Medulla oblongata (tissue), 1 donor: Measurements from ENCODE around the gene SF3B1.
"Not testable (repeated sequence)": the region's sequence is repeated elsewhere in the genome, so short reads cannot be mapped to it uniquely, and the experiment has no call there.

ENCODE experiments used
- DNase-seq: peaks from one replicate; pipeline ENCODE4 v3.0.0-alpha.2; 2015; ENCODE audit errors: extremely low spot score

Gene SF3B1

GRCh38 chr2:197434541-197435513 lies at the start of gene SF3B1:
SF3B1 (minus strand) TSS chr2:197435028; CDS start chr2:197434999, 29 bp downstream.
- DNase-seq = peak; percentile 99

DNA sequence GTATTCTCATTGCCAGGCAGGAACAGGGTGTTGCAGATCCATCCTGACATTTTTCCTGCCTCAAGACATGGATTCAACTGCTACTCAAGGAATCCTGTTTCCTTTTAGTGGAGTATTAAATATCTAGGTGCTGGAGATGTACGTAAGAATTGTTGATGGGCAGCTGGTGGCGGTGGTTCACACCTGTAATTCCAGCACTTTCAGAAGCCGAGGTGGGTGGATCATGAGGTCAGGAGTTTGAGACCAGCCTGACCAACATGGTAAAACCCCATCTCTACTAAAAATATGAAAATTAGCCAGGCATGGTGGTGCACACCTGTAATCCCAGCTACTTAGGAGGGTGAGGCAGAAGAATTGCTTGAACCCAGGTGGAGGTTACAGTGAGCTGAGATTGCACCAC lies 49.4 kb upstream of the SF3B1 start:
- DNase-seq = not testable (repeated sequence)

- DNase-seq = no peak
These were observed 45.6 kb upstream of the SF3B1 start for GRCh38 chr2:197480165-197481036.

DNA sequence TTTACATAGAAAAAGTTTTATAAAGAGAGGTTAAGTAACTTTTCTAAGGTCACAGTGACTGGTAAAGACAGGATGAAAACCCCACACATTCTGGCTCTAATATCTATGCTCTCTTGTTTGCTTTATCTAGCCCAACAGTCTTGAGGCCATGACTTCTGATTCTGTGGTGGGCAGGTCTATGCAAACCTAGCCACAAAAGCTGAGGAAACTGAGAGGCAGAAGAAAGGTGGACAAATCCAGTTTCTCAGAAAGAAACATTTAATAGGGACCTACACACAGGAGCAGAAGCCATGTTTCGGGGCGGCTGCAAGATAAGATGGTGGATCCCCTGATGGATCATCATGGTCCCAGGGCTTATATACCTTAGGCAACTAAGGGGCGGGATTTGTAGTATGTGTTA lies 43.0 kb upstream of the SF3B1 start:
- no peak for DNase-seq

GRCh38 chr2:197472166-197472565 lies 37.3 kb upstream of the SF3B1 start:
- no peak for DNase-seq

GRCh38 chr2:197464175-197464574 lies 29.3 kb upstream of the SF3B1 start:
- DNase-seq = no peak

DNA sequence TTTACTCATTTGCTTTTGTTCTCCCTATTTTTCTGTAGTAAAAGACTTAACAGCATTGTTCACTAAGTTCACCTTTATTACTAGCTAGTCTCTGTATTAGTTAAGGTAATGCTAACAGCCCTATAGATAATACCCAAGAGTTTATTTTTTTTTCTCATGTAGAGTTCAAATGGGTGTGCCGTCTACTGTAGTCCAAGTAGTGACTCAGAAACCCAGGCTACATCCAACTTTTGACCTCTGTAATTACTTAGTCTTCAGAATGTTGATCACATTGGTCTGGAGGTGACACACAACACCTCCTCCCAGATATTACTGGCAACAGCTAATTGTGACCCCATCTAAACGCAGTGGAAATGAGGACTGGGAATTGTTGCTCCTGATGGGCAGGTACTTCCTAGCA lies 26.2 kb upstream of the SF3B1 start:
- DNase-seq = no peak

DNA sequence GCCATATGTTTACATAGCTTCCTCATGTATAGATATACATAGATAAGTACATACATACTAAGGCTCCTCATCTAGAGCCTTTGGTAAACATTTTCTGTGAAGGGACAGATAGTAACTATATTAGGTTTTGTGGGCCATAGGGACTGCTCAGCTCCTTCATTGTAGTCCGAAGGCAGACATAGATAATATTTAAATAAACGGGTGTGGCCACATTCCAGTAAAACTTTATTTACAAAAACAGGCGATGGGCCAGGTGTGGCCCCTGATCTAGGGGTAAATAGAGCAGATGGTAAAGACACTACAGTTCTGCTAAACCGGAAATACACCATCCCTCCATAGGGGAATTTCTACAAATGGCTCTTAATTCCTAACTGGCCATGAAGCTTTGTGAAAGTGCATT lies 25.8 kb upstream of the SF3B1 start:
- DNase-seq = no peak

GRCh38 chr2:197455428-197455827 lies 20.6 kb upstream of the SF3B1 start:
- DNase-seq = no peak

DNA sequence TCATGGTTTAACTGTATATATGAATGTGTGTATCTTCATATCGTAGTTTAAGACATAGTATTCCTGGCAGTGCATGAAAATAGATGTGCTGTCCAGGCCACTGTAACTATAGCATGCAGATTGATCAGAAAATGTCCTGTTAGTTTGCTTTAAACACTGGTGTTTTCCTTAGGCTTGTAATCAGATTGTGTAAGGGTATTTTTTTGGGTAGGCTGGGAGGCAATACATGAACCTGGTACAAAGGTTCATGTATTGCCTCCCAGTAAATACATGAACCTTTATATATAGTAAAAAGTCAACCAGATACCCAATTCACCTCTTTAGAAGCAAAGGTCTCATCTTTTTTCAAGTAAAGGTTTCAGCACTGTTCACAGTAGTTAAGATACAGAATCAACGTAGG lies 20.1 kb upstream of the SF3B1 start:
- no peak for DNase-seq

GRCh38 chr2:197453914-197454398 lies 19.1 kb upstream of the SF3B1 start:
- DNase-seq = no peak

GRCh38 chr2:197453123-197453913 lies 18.5 kb upstream of the SF3B1 start, which contains the start of gene COQ10B:
COQ10B (plus strand) TSS chr2:197453552; CDS start chr2:197453561, 9 bp downstream.
- DNase-seq = peak; percentile 100

- DNase-seq = no peak
These were observed 17.9 kb upstream of the SF3B1 start for GRCh38 chr2:197452754-197453122.

DNA sequence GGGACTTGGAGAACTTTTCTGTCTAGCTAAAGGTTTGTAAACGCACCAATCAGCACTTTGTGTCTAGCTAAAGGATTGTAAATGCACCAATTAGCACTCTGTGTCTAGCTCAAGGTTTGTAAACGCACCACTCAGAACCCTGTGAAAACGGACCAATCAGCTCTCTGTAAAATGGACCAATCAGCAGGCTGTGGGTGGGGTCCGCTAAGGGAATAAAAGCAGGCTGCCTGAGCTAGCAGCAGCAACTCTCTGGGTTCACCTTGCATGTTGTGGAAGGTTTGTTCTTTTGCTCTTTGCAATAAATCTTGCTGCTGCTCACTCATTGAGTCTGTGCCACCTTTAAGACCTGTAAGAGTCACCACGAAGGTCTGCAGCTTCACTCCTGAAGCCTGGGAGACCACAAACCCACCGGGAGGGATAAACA lies 16.1 kb upstream of the SF3B1 start:
- not testable (repeated sequence) for DNase-seq

GRCh38 chr2:197450465-197450864 lies 15.6 kb upstream of the SF3B1 start:
- DNase-seq = no peak

DNA sequence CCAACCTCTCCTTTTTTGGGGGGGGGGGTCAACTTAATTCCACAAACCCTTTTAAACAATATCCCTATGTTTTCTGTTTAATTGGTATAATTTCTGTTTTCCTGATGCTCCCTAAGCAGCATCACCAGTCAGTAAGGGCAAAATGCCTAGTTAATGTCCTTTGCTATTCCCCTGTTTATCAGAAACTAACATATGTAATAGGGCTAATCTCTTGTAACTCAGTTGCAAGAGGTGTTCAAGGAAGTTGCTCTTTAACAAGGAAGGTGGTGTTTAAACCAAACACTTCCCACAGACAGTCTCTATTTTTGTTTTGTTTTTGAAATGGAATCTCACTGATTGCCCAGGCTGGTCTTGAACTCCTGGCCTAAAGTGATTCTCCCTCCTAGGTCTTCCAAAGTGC lies 12.0 kb upstream of the SF3B1 start:
- DNase-seq = no peak

GRCh38 chr2:197445746-197446145 lies 10.9 kb upstream of the SF3B1 start:
- DNase-seq = no peak

DNA sequence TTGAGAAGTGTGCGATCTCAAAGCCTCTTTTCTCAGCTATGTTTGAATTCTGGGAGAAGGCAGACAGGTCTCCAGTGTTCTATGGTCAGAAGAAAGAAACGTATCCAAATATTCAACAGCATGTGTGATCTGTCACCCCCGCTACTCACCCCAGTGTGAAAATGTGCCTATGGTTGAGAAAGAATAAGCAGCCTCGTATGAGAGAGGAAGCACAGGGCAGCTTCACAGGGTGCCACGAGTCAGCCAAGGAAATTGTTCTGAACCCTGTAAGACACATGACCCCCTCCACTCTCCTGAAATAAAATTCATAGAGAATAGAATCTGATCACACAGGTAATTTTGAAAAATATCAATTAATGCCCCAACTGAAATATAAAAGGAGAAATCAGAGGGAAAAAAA lies 8.0 kb upstream of the SF3B1 start:
- DNase-seq = peak; percentile 66

GRCh38 chr2:197437380-197437779 lies 2.6 kb upstream of the SF3B1 start:
- DNase-seq = no peak

DNA sequence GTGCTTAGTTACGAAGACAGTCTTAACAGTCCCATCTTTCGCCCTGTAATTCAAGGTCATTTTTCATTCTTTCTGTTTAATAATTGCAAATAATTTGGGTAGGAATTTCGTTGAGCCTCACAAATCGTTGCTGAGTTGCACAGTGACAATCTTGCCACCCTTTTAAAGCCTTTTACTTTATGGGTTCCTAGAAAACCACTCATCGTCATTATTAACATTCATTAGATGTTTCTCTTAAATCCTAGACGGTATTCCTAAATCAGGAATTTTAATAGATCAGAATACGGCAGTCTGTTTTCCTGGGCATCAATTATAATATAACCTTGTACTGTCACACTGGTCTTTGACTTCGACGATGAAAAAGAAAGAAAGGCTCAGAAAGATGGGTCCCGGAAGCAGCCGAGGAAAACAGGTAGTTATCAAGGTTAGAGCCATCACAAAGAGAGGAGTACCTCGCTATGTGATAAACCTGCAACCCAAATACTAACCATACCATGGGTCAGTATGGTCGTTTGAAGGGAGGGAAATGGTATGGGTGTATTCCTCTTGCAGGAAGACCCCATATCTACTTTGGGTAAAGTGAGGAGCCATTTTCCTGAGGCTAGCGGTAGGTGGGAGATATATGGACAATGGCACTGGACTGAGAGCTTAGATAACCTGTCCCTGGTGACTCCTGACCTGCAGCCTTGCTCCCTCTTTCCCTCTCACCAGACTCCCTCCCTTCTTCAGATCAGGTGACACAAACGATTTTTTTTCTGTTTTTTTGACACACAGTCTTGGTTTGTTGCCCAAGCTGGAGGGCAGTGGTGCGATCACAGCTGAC lies 981 bp upstream of the SF3B1 start:
- peak; percentile 13 for DNase-seq
